A549 (cell line): Measurements from ENCODE around the gene SARM1. TPM values are rescaled to one million over a fixed set of nuclear protein-coding genes. Genes with fewer than 3 reads are reported as not detected.

Experiments used
- ATAC-seq, 2 experiments: fragments of 200-7000 bp in 1 of 2; fragments of >200 bp in 1 of 2; cut with Nextera tagmentation in 1 of 2; cut with Tn5 transposase in 1 of 2; 3 replicates each; pipeline versions ENCODE4 v1.8.0 to v1.9.1; 2018 to 2020; ENCODE audit warnings: mild to moderate bottlenecking in 1 of 2, moderate library complexity in 1 of 2
- CTCF ChIA-PET: fragments of 300-600 bp; sonication (Branson Sonifier 250); formaldehyde crosslinking; extraction: SDS; loops from one replicate; lab custom pipeline; 2021; ENCODE audit warnings: antibody characterized with exemption, inconsistent platforms; lab: Yijun Ruan, JAX
- POLR2A ChIA-PET: fragments of 350-600 bp; formaldehyde crosslinking; extraction: SDS; loops from one replicate; lab custom pipeline; 2021; ENCODE audit warnings: antibody characterized with exemption, inconsistent platforms; lab: Yijun Ruan, JAX
- DNase-seq, 2 experiments: peaks; one replicate each; pipeline versions ENCODE4 v3.0.0 to v3.0.0-alpha.2; 2011 to 2016; ENCODE audit warnings: low read depth in 1 of 2, low spot score in 1 of 2
- FAIRE-seq: peaks from 2 replicates; lab custom pipeline; 2011; peaks lifted over from hg19 to GRCh38; lab: Jason Lieb, UNC
- H3K27ac ChIP-seq, 2 experiments: fragments of >200 bp; sonication (Bioruptor Twin); formaldehyde crosslinking; 3 replicates each; pipeline ENCODE4 v1.5.1; 2016 to 2017
- H3K4me1 ChIP-seq: fragments of >200 bp; sonication (Bioruptor Twin); formaldehyde crosslinking; 3 replicates; pipeline ENCODE4 v1.6.1; 2016
- H3K4me2 ChIP-seq: fragments of >200 bp; sonication (Bioruptor Twin); formaldehyde crosslinking; 3 replicates; pipeline ENCODE4 v1.6.1; 2016
- H3K4me3 ChIP-seq: fragments of >200 bp; sonication (Bioruptor Twin); formaldehyde crosslinking; 3 replicates; pipeline ENCODE4 v1.5.1; 2016
- H3K9me3 ChIP-seq: fragments of >200 bp; sonication (Bioruptor Twin); formaldehyde crosslinking; 3 replicates; pipeline ENCODE4 v1.6.1; 2016
- ATOH8 ChIP-seq: fragments of 250-450 bp; sonication (Bioruptor Pico); IDR thresholded peaks from 2 replicates; pipeline ENCODE4 v1.5.0; 2020; ENCODE audit warnings: low read depth, mild to moderate bottlenecking, moderate library complexity
- CBX2 ChIP-seq: fragments of 200-600 bp; sonication (generic); IDR thresholded peaks from 2 replicates; pipeline ENCODE4 v1.6.1; 2016; ENCODE audit warnings: low read depth, mild to moderate bottlenecking, borderline replicate concordance
- CBX8 ChIP-seq: fragments of 200-600 bp; sonication (generic); IDR thresholded peaks from 2 replicates; pipeline ENCODE4 v1.6.1; 2016
- CEBPB ChIP-seq, 2 experiments: fragments of >200 bp in 1 of 2; sonication (Bioruptor Twin) in 1 of 2; formaldehyde crosslinking in 1 of 2; IDR thresholded peaks; 2 replicates each; pipeline ENCODE4 v1.6.1; 2012 to 2016
- CTCF ChIP-seq: fragments of >200 bp; sonication (Bioruptor Twin); formaldehyde crosslinking; IDR thresholded peaks from 3 replicates; pipeline ENCODE4 v1.5.1; 2016
- EHF ChIP-seq: fragments of 250-450 bp; sonication (Bioruptor Pico); IDR thresholded peaks from 2 replicates; pipeline ENCODE4 v1.5.0; 2020; ENCODE audit warnings: mild to moderate bottlenecking
- ELK1 ChIP-seq: fragments of 150-350 bp; IDR thresholded peaks from 2 replicates; pipeline ENCODE4 v1.6.1; 2014; ENCODE audit warnings: low read depth, mild to moderate bottlenecking, low read length
- EP300 ChIP-seq, 2 experiments: fragments of >200 bp; sonication (Bioruptor Twin); formaldehyde crosslinking; IDR thresholded peaks; 2 replicates in 1 of 2; 3 replicates in 1 of 2; pipeline ENCODE4 v1.6.1; 2016 to 2017
- FOSB ChIP-seq: fragments of 250-450 bp; sonication (Bioruptor Pico); IDR thresholded peaks from 2 replicates; pipeline ENCODE4 v1.5.0; 2020; ENCODE audit warnings: mild to moderate bottlenecking, moderate library complexity
- FOXS1 ChIP-seq: fragments of 250-450 bp; sonication (Bioruptor Pico); IDR thresholded peaks from 2 replicates; pipeline ENCODE4 v1.5.0; 2020; ENCODE audit warnings: mild to moderate bottlenecking, moderate library complexity
- GATA3 ChIP-seq: IDR thresholded peaks from 2 replicates; pipeline ENCODE4 v1.6.1; 2012; ENCODE audit warnings: borderline replicate concordance
- HDAC2 ChIP-seq: fragments of 200-600 bp; sonication (generic); IDR thresholded peaks from 2 replicates; pipeline ENCODE4 v1.6.1; 2016
- HMGXB4 ChIP-seq: fragments of 250-450 bp; sonication (Bioruptor Pico); IDR thresholded peaks from 2 replicates; pipeline ENCODE4 v1.5.0; 2021; ENCODE audit warnings: mild to moderate bottlenecking, moderate library complexity, borderline replicate concordance
- HOXB13 ChIP-seq: fragments of 250-450 bp; sonication (Bioruptor Pico); IDR thresholded peaks from 2 replicates; pipeline ENCODE4 v1.5.0; 2020; ENCODE audit warnings: low read depth, mild to moderate bottlenecking, moderate library complexity
- JUN ChIP-seq, 2 experiments: fragments of >200 bp; sonication (Bioruptor Twin); formaldehyde crosslinking; IDR thresholded peaks; 2 replicates in 1 of 2; 3 replicates in 1 of 2; pipeline ENCODE4 v1.6.1; 2016 to 2017
- JUNB ChIP-seq: fragments of >200 bp; sonication (Bioruptor Twin); formaldehyde crosslinking; IDR thresholded peaks from 2 replicates; pipeline ENCODE4 v1.6.1; 2016
- MAFK ChIP-seq: fragments of 450-650 bp; IDR thresholded peaks from 2 replicates; pipeline ENCODE4 v1.6.1; 2014; ENCODE audit not compliant: partially characterized antibody
- MAX ChIP-seq: IDR thresholded peaks from 2 replicates; pipeline ENCODE4 v1.6.1; 2012
- NFE2L2 ChIP-seq: fragments of 150-350 bp; conservative IDR thresholded peaks from 2 replicates; pipeline ENCODE4 v1.6.1; 2014; ENCODE audit warnings: low read length
- NPAS2 ChIP-seq: fragments of 250-450 bp; sonication (Bioruptor Pico); IDR thresholded peaks from 2 replicates; pipeline ENCODE4 v1.8.0; 2022; ENCODE audit warnings: mild to moderate bottlenecking, moderate library complexity, borderline replicate concordance
- POLR2A ChIP-seq: IDR thresholded peaks from 2 replicates; pipeline ENCODE4 v1.6.1; 2012; ENCODE audit warnings: mild to moderate bottlenecking, low read length
- POLR2AphosphoS2 ChIP-seq: conservative IDR thresholded peaks from 2 replicates; pipeline ENCODE4 v1.6.1; 2012; ENCODE audit warnings: low read length, improper control_type of control experiment, inconsistent platforms
- RAD21 ChIP-seq, 2 experiments: fragments of >200 bp in 1 of 2; sonication (Bioruptor Twin) in 1 of 2; formaldehyde crosslinking in 1 of 2; IDR thresholded peaks in 1 of 2; conservative IDR thresholded peaks in 1 of 2; 2 replicates in 1 of 2; 3 replicates in 1 of 2; pipeline ENCODE4 v1.6.1; 2012 to 2018; ENCODE audit warnings: inconsistent platforms in 1 of 2
- RARB ChIP-seq: fragments of 250-450 bp; sonication (Bioruptor Pico); IDR thresholded peaks from 2 replicates; pipeline ENCODE4 v1.8.0; 2021; ENCODE audit warnings: mild to moderate bottlenecking, moderate library complexity
- RFX5 ChIP-seq: fragments of 450-650 bp; IDR thresholded peaks from 2 replicates; pipeline ENCODE4 v1.7.1; 2014; ENCODE audit warnings: antibody characterized with exemption, mild to moderate bottlenecking, moderate library complexity
- RNF2 ChIP-seq: fragments of 200-600 bp; sonication (generic); IDR thresholded peaks from 2 replicates; pipeline ENCODE4 v1.6.1; 2016; ENCODE audit warnings: low read depth, mild to moderate bottlenecking, antibody characterized with exemption, moderate library complexity, borderline replicate concordance
- SMC3 ChIP-seq: fragments of >200 bp; sonication (Bioruptor Twin); formaldehyde crosslinking; IDR thresholded peaks from 3 replicates; pipeline ENCODE4 v1.6.1; 2018; ENCODE audit warnings: inconsistent platforms
- USF2 ChIP-seq: fragments of 450-650 bp; IDR thresholded peaks from 2 replicates; pipeline ENCODE4 v1.6.1; 2014; ENCODE audit warnings: antibody characterized with exemption
- ZC3H11A ChIP-seq: fragments of 450-650 bp; IDR thresholded peaks from 2 replicates; pipeline ENCODE4 v1.6.1; 2014; ENCODE audit warnings: antibody characterized with exemption, mild to moderate bottlenecking
- ZFP36 ChIP-seq: fragments of 450-650 bp; IDR thresholded peaks from 2 replicates; pipeline ENCODE4 v1.6.1; 2014; ENCODE audit warnings: borderline replicate concordance; ENCODE audit not compliant: partially characterized antibody
- ZSCAN20 ChIP-seq: fragments of 250-450 bp; sonication (Bioruptor Pico); IDR thresholded peaks from 2 replicates; pipeline ENCODE4 v1.8.0; 2022; ENCODE audit warnings: mild to moderate bottlenecking, moderate library complexity
- WGBS: methylation state at CpG from one replicate; pipeline ENCODE4 v1.1.6; 2017; ENCODE audit errors: missing lambda C conversion rate; 5-methylcytosine and 5-hydroxymethylcytosine counted together
- polyA plus RNA-seq, 4 experiments: library from polyadenylated mRNA; depleted of rRNA in 3 of 4; stranded (reverse); fragments of >200 nt; fragmentation: RNase III in 1 of 4; extraction: RNeasy Plus Mini Kit Qiagen cat#74134 plus additional on column Dnase treatment in 1 of 4; gene quantifications; 2 replicates in 3 of 4; 3 replicates in 1 of 4; pipeline ENCODE4 v1.2.3, GENCODE V29; 2011 to 2017

SARM1 gene
- polyA plus RNA-seq, 2 of the 4 experiments (the other 2 are of a cell fraction), result 4.0 to 6.9 TPM

GRCh38 chr17:28413804-28414203, 42.3 kb downstream of the SARM1 start:
- Histone ChIP-seq H3K9me3 (no peaks in the 10 kb centered on the region), H3K27ac (no peak overlapping the region), H3K4me1 (no peaks in the 10 kb centered on the region), H3K4me2 (no peak overlapping the region), H3K4me3 (no peak overlapping the region)
- TF ChIP-seq POLR2AphosphoS2, result no peak
- no peak for TF ChIP-seq GATA3
- no peak for TF ChIP-seq RARB (CRISPR knock-in tag)
- no peak for TF ChIP-seq HOXB13 (CRISPR knock-in tag)
- TF ChIP-seq EP300 (IDR thresholded peaks at IDR 0.05), result no peak
- no peak for TF ChIP-seq POLR2A
- no peak for TF ChIP-seq FOXS1 (CRISPR knock-in tag)
- no peak for TF ChIP-seq CBX8
- no peak for TF ChIP-seq SMC3
- no peak for TF ChIP-seq CEBPB (IDR thresholded peaks at IDR 0.05)
- TF ChIP-seq USF2, result no peak
- TF ChIP-seq CBX2, result no peak
- TF ChIP-seq NFE2L2, result no peak
- TF ChIP-seq RNF2, result no peak
- TF ChIP-seq MAFK, result no peak
- no peak for TF ChIP-seq RFX5
- FAIRE-seq (no peak), ATAC-seq (peak in 1 of 2 experiments; percentile 16; a peak in 1 of 6 replicates), DNase-seq (no peak)
- 56% methylated on average over 7 of the region's 7 CpGs for WGBS
- POLR2A ChIA-PET, result no interaction called here
- CTCF ChIA-PET, result interaction anchor here (0.7 to 1.9 kb wide), 7 partner anchors 10 to 607 kb away, joined by 3 to 5 read pairs (median 4); partner anchors contain the start of gene SEBOX

- FAIRE-seq, result no peak
- Histone ChIP-seq H3K4me3 (no peak overlapping the region), H3K9me3 (no peaks in the 10 kb centered on the region), H3K4me2 (no peak overlapping the region), H3K4me1 (no peaks in the 10 kb centered on the region)
- ATAC-seq, result no peak
- DNase-seq, result no peak
- TF ChIP-seq ELK1, result no peak
- TF ChIP-seq JUN (IDR thresholded peaks at IDR 0.05), result no peak
- TF ChIP-seq NPAS2 (CRISPR knock-in tag), result no peak
- TF ChIP-seq FOXS1 (CRISPR knock-in tag), result no peak
- no peak for TF ChIP-seq JUNB
- no peak for TF ChIP-seq ZSCAN20 (CRISPR knock-in tag)
- TF ChIP-seq ZC3H11A, result no peak
- TF ChIP-seq CBX8, result no peak
- TF ChIP-seq ZFP36, result no peak
- no peak for TF ChIP-seq HDAC2
- TF ChIP-seq EHF, result no peak
- TF ChIP-seq EP300 (IDR thresholded peaks at IDR 0.05), result no peak
- TF ChIP-seq ATOH8 (CRISPR knock-in tag), result no peak
- TF ChIP-seq HMGXB4 (CRISPR knock-in tag), result no peak
- no peak for TF ChIP-seq RAD21 (conservative IDR thresholded peaks at IDR 0.05 in 1 of 2, IDR thresholded peaks at IDR 0.05 in 1 of 2)
- TF ChIP-seq MAX, result no peak
- no peak for TF ChIP-seq CTCF
- TF ChIP-seq FOSB (CRISPR knock-in tag), result no peak
- TF ChIP-seq, all 56 proteins: peak for 0
- ChIA-PET POLR2A (interaction anchor here (1.3 kb wide), 1 partner anchor 46 kb away, joined by 3 read pairs; the partner anchor contains the start of gene VTN), CTCF (interaction anchor here (0.8 to 6.4 kb wide), 27 partner anchors 9 to 522 kb away, joined by 3 to 53 read pairs (median 6); partner anchors contain the start of genes POLDIP2 and SLC46A1)
- no peak overlapping the region for H3K27ac ChIP-seq
- 81% methylated on average over 3 of the region's 3 CpGs for WGBS
These were observed 44.4 kb downstream of the SARM1 start for GRCh38 chr17:28415886-28416285.
